Liver (tissue), 9 donors: ENCODE measurements around the gene CEP295NL. TPM values are rescaled to one million over a fixed set of nuclear protein-coding genes. Genes with fewer than 3 reads are reported as not detected.
A peak's percentile ranks its signal among the peaks of the same experiment; 100 is the strongest.

Source experiments
- DNase-seq: peaks from one replicate; pipeline ENCODE4 v3.0.0-alpha.2; 2017; ENCODE audit warnings: low spot score
- H3K27ac ChIP-seq, 2 donors: one replicate each; pipeline ENCODE4 v1.7.0; 2013; ENCODE audit warnings: inconsistent platforms in 2 of 2, low read length in 2 of 2, control low read depth in 1 of 2, low read depth in 1 of 2, mild to moderate bottlenecking in 1 of 2
- H3K27me3 ChIP-seq, 4 donors: one replicate each; pipeline versions ENCODE4 v1.6.1 to v1.7.0; 2013; ENCODE audit warnings: low read length in 3 of 4, inconsistent platforms in 1 of 4, mild to moderate bottlenecking in 1 of 4, moderate library complexity in 1 of 4; ENCODE audit not compliant: control insufficient read depth in 4 of 4, insufficient read depth in 4 of 4
- H3K36me3 ChIP-seq, 4 donors: one replicate each; pipeline versions ENCODE4 v1.6.1 to v1.7.0; 2013; ENCODE audit warnings: low read length in 3 of 4, mild to moderate bottlenecking in 3 of 4, low read depth in 1 of 4, moderate library complexity in 1 of 4; ENCODE audit not compliant: control insufficient read depth in 4 of 4, insufficient read depth in 3 of 4
- H3K4me1 ChIP-seq, 4 donors: one replicate each; pipeline versions ENCODE4 v1.6.1 to v1.7.0; 2013; ENCODE audit warnings: low read length in 3 of 4, mild to moderate bottlenecking in 3 of 4, moderate library complexity in 1 of 4; ENCODE audit not compliant: control insufficient read depth in 4 of 4, insufficient read depth in 4 of 4
- H3K4me3 ChIP-seq, 3 donors: one replicate each; pipeline versions ENCODE4 v1.6.1 to v1.7.0; 2013; ENCODE audit warnings: low read length in 3 of 3, control low read depth in 1 of 3, low read depth in 1 of 3, mild to moderate bottlenecking in 1 of 3
- H3K9ac ChIP-seq, 2 donors: one replicate each; pipeline ENCODE4 v1.7.0; 2013; ENCODE audit warnings: low read length in 2 of 2, mild to moderate bottlenecking in 2 of 2, moderate library complexity in 2 of 2, control low read depth in 1 of 2, low read depth in 1 of 2
- H3K9me3 ChIP-seq, 4 donors: one replicate each; pipeline versions ENCODE4 v1.6.1 to v1.7.0; 2013; ENCODE audit warnings: low read length in 3 of 4; ENCODE audit not compliant: control insufficient read depth in 4 of 4
- EGR1 ChIP-seq, 2 donors: IDR thresholded peaks; 2 replicates each; pipeline ENCODE4 v1.6.1; 2016 to 2018; ENCODE audit warnings: antibody characterized with exemption in 2 of 2, low read depth in 2 of 2
- FOXA1 ChIP-seq: IDR thresholded peaks from 2 replicates; pipeline ENCODE4 v1.6.1; 2016; ENCODE audit warnings: antibody characterized with exemption
- FOXA2 ChIP-seq: IDR thresholded peaks from 2 replicates; pipeline ENCODE4 v1.6.1; 2016; ENCODE audit warnings: antibody characterized with exemption
- GABPA ChIP-seq, 2 donors: IDR thresholded peaks in 1 of 2; conservative IDR thresholded peaks in 1 of 2; 2 replicates each; pipeline ENCODE4 v1.6.1; 2016; ENCODE audit warnings: antibody characterized with exemption in 2 of 2, mild to moderate bottlenecking in 1 of 2, moderate library complexity in 1 of 2
- HNF4A ChIP-seq, 2 donors: conservative IDR thresholded peaks; 2 replicates each; pipeline ENCODE4 v1.6.1; 2016; ENCODE audit warnings: antibody characterized with exemption in 2 of 2, mild to moderate bottlenecking in 2 of 2
- HNF4G ChIP-seq: IDR thresholded peaks from 2 replicates; pipeline ENCODE4 v1.6.1; 2016; ENCODE audit warnings: antibody characterized with exemption
- JUND ChIP-seq, 2 donors: IDR thresholded peaks; 2 replicates each; pipeline ENCODE4 v1.6.1; 2016; ENCODE audit warnings: antibody characterized with exemption in 2 of 2
- NR2F2 ChIP-seq: IDR thresholded peaks from 2 replicates; pipeline ENCODE4 v1.6.1; 2016; ENCODE audit warnings: antibody characterized with exemption
- RAD21 ChIP-seq, 2 donors: IDR thresholded peaks; 2 replicates each; pipeline ENCODE4 v1.6.1; 2016; ENCODE audit warnings: antibody characterized with exemption in 2 of 2, mild to moderate bottlenecking in 2 of 2
- RXRA ChIP-seq, 2 donors: IDR thresholded peaks; 2 replicates each; pipeline ENCODE4 v1.6.1; 2017 to 2018; ENCODE audit warnings: antibody characterized with exemption in 2 of 2, mild to moderate bottlenecking in 1 of 2
- SP1 ChIP-seq: IDR thresholded peaks from 2 replicates; pipeline ENCODE4 v1.6.1; 2018; ENCODE audit warnings: antibody characterized with exemption, mild to moderate bottlenecking
- TAF1 ChIP-seq: conservative IDR thresholded peaks from 2 replicates; pipeline ENCODE4 v1.6.1; 2016; ENCODE audit warnings: antibody characterized with exemption, mild to moderate bottlenecking
- YY1 ChIP-seq: IDR thresholded peaks from 2 replicates; pipeline ENCODE4 v1.6.1; 2016; ENCODE audit warnings: antibody characterized with exemption, mild to moderate bottlenecking
- WGBS: extraction: QIAGEN DNeasy Blood & Tissue Kit; methylation state at CpG from one replicate; pipeline ENCODE4 v1.1.7; 2013; 5-methylcytosine and 5-hydroxymethylcytosine counted together
- polyA plus RNA-seq, 2 donors: library from polyadenylated mRNA; stranded (reverse) in 1 of 2; unstranded in 1 of 2; fragments of 200-250 nt in 1 of 2; fragments of >200 nt in 1 of 2; fragmentation: Nextera tagmentation in 1 of 2; extraction: Ambion mirVana in 1 of 2; gene quantifications; one replicate each; pipeline versions ENCODE4 v1.2.1 to v1.2.3, GENCODE V29; 2013 to 2015
- total RNA-seq, 2 donors: library from RNA; depleted of rRNA; stranded (reverse); fragments of >200 nt; gene quantifications; one replicate each; pipeline ENCODE4 v1.2.3, GENCODE V29; 2014
- TF ChIP-seq, protein P1 (sequence below): IDR thresholded peaks from 2 replicates; pipeline ENCODE4 v1.6.1; 2016; ENCODE audit warnings: antibody characterized with exemption, mild to moderate bottlenecking
- TF ChIP-seq, protein P2 (sequence below): IDR thresholded peaks from 2 replicates; pipeline ENCODE4 v1.6.1; 2016; ENCODE audit warnings: antibody characterized with exemption
- TF ChIP-seq, protein P3 (sequence below): IDR thresholded peaks from 2 replicates; pipeline ENCODE4 v1.6.1; 2016; ENCODE audit warnings: antibody characterized with exemption
- TF ChIP-seq, protein P4 (sequence below): IDR thresholded peaks from 2 replicates; pipeline ENCODE4 v1.6.1; 2016; ENCODE audit warnings: antibody characterized with exemption
- TF ChIP-seq, protein P5 (sequence below): fragments of 150-350 bp; IDR thresholded peaks from 2 replicates; pipeline ENCODE4 v1.5.1; 2017; ENCODE audit warnings: improper control_type of control experiment, low read depth, low read length; ENCODE audit not compliant: missing input control
- donor health status: healthy.
- donor health status: healthy.
- donor health status: healthy.
- donor health status: healthy.
- donor health status: healthy.

Gene CEP295NL, protein sequence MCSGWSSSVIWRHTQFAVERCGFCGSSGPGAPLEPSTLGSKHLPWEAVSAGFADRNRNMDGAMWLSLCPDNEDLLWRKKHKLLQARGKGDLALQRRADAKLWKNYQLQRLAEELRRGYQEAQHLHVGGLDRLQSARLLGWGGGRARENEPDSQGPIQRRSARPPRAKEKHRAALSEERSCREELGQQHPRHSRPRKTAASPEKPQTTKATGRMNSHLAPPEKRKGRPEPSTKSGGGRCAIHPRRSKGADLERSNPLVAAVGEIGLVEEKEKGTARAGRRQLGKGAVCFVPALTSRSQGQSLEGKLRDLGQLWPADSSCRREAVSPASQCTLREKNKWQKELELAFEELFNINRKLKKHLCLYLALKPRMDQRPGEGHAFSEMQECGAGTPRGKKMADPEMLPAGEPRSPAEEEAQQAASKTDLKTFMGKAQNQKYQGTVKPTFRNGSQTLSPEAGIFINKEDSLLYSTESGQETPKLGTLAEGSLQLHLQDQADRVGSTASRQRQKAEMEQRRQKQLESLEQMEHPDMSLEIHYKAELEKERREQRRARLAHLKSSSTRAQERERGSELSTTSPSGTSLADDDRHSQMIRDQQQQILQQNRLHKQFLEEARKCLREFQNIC
- total RNA-seq (1 to 10 TPM in 1 of 2 donors, under 1 TPM in 1; 0.28 to 1.0 TPM), polyA plus RNA-seq (not detected)

DNA sequence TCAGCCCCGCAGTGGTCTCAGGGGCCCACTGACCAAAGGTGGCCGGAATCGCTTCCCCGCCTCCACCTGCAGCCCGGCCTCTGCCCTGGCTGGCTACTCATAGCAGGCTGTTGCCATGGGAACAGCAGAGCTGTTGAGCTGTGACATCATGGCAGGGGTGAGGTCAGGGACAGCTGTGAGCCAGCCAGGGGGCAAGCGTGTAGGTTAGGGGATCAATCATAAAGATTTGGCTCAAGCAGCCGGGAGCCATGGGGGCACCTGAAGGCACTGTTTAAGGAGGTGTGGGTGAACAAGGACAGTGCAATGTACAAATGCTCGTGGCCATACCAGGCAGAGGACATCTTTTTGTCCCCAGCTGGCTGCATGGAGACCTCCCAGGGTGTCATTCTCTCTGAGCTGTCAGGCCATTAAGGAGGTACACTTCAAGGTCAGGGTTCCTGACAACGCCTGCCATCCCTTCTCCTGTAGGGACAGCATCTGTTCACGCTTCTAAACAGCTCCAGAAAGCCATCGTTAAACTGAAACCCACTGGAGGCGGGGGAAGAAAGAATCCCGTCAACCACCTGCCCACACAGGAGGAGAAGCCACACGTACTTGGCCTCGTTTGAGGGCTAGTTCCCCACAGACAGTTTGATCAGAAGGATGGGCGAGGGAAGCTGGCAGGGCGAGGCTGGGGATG, at the start of gene CEP295NL:
TSS of gene CEP295NL (minus strand) at position 101 of the 679 bp plus-strand sequence. CDS start 1,373 bp downstream, outside the sequence.
- no peak within 1 kb of the TSS for H3K27ac ChIP-seq

More for the DNA sequence above, at the start of gene CEP295NL:
- Histone ChIP-seq H3K36me3 (no peaks in the 10 kb centered on the region), H3K27me3 (no peaks in the 10 kb centered on the region), H3K9me3 (no peaks in the 10 kb centered on the region), H3K4me3 (no peak within 1 kb of the TSS), H3K4me1 (no peaks in the 10 kb centered on the region), H3K9ac (no peak within 1 kb of the TSS)
- DNase-seq, result peak; percentile 58
- 68% methylated on average over 17 of the region's 17 CpGs for WGBS
- no peak for TF ChIP-seq GABPA (IDR thresholded peaks at IDR 0.05 in 1 of 2, conservative IDR thresholded peaks at IDR 0.05 in 1 of 2)
- TF ChIP-seq, protein P1, sequence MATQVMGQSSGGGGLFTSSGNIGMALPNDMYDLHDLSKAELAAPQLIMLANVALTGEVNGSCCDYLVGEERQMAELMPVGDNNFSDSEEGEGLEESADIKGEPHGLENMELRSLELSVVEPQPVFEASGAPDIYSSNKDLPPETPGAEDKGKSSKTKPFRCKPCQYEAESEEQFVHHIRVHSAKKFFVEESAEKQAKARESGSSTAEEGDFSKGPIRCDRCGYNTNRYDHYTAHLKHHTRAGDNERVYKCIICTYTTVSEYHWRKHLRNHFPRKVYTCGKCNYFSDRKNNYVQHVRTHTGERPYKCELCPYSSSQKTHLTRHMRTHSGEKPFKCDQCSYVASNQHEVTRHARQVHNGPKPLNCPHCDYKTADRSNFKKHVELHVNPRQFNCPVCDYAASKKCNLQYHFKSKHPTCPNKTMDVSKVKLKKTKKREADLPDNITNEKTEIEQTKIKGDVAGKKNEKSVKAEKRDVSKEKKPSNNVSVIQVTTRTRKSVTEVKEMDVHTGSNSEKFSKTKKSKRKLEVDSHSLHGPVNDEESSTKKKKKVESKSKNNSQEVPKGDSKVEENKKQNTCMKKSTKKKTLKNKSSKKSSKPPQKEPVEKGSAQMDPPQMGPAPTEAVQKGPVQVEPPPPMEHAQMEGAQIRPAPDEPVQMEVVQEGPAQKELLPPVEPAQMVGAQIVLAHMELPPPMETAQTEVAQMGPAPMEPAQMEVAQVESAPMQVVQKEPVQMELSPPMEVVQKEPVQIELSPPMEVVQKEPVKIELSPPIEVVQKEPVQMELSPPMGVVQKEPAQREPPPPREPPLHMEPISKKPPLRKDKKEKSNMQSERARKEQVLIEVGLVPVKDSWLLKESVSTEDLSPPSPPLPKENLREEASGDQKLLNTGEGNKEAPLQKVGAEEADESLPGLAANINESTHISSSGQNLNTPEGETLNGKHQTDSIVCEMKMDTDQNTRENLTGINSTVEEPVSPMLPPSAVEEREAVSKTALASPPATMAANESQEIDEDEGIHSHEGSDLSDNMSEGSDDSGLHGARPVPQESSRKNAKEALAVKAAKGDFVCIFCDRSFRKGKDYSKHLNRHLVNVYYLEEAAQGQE, result no peak
- TF ChIP-seq, protein P2, sequence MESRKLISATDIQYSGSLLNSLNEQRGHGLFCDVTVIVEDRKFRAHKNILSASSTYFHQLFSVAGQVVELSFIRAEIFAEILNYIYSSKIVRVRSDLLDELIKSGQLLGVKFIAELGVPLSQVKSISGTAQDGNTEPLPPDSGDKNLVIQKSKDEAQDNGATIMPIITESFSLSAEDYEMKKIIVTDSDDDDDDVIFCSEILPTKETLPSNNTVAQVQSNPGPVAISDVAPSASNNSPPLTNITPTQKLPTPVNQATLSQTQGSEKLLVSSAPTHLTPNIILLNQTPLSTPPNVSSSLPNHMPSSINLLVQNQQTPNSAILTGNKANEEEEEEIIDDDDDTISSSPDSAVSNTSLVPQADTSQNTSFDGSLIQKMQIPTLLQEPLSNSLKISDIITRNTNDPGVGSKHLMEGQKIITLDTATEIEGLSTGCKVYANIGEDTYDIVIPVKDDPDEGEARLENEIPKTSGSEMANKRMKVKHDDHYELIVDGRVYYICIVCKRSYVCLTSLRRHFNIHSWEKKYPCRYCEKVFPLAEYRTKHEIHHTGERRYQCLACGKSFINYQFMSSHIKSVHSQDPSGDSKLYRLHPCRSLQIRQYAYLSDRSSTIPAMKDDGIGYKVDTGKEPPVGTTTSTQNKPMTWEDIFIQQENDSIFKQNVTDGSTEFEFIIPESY, result no peak
- no peak for TF ChIP-seq FOXA1
- TF ChIP-seq, protein P3, sequence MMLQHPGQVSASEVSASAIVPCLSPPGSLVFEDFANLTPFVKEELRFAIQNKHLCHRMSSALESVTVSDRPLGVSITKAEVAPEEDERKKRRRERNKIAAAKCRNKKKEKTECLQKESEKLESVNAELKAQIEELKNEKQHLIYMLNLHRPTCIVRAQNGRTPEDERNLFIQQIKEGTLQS, result no peak
- no peak for TF ChIP-seq EGR1 (IDR thresholded peaks at IDR 0.05; ENCODE audit: low read depth in 2 of 2)
- TF ChIP-seq NR2F2, result no peak
- TF ChIP-seq TAF1, result no peak
- no peak for TF ChIP-seq JUND (IDR thresholded peaks at IDR 0.05)
- TF ChIP-seq HNF4A (conservative IDR thresholded peaks at IDR 0.05), result no peak
- TF ChIP-seq, protein P4, sequence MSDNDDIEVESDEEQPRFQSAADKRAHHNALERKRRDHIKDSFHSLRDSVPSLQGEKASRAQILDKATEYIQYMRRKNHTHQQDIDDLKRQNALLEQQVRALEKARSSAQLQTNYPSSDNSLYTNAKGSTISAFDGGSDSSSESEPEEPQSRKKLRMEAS, result no peak
- TF ChIP-seq RAD21 (IDR thresholded peaks at IDR 0.05), result no peak
- TF ChIP-seq YY1, result no peak
- no peak for TF ChIP-seq RXRA (IDR thresholded peaks at IDR 0.05)
- no peak for TF ChIP-seq SP1
- TF ChIP-seq, protein P5, sequence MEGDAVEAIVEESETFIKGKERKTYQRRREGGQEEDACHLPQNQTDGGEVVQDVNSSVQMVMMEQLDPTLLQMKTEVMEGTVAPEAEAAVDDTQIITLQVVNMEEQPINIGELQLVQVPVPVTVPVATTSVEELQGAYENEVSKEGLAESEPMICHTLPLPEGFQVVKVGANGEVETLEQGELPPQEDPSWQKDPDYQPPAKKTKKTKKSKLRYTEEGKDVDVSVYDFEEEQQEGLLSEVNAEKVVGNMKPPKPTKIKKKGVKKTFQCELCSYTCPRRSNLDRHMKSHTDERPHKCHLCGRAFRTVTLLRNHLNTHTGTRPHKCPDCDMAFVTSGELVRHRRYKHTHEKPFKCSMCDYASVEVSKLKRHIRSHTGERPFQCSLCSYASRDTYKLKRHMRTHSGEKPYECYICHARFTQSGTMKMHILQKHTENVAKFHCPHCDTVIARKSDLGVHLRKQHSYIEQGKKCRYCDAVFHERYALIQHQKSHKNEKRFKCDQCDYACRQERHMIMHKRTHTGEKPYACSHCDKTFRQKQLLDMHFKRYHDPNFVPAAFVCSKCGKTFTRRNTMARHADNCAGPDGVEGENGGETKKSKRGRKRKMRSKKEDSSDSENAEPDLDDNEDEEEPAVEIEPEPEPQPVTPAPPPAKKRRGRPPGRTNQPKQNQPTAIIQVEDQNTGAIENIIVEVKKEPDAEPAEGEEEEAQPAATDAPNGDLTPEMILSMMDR, result no peak
- no peak for TF ChIP-seq HNF4G
- TF ChIP-seq FOXA2, result no peak
